Neural progenitor cell (in vitro differentiated cells): ENCODE data around the gene GALNTL6. TPM values are rescaled to one million over a fixed set of nuclear protein-coding genes. Genes with fewer than 3 reads are reported as not detected.

Experiments
- DNase-seq: peaks from one replicate; pipeline ENCODE4 v3.0.0-alpha.2; 2016; ENCODE audit warnings: low spot score
- H2AFZ ChIP-seq: fragments of 200-600 bp; sonication (generic); replicated peaks from 2 replicates; pipeline ENCODE4 v1.6.1; 2016; ENCODE audit warnings: antibody characterized with exemption
- H3F3A ChIP-seq: fragments of 200-600 bp; sonication (generic); 2 replicates; pipeline ENCODE4 v1.6.1; 2016; ENCODE audit warnings: antibody characterized with exemption, low read depth
- H3K27ac ChIP-seq: fragments of 200-600 bp; sonication (generic); 2 replicates; pipeline ENCODE4 v1.5.1; 2016; ENCODE audit warnings: mild to moderate bottlenecking
- H3K27me3 ChIP-seq: fragments of 200-600 bp; sonication (generic); 2 replicates; pipeline ENCODE4 v1.6.1; 2016; ENCODE audit warnings: mild to moderate bottlenecking, moderate library complexity
- H3K36me3 ChIP-seq: fragments of 200-600 bp; sonication (generic); 2 replicates; pipeline ENCODE4 v1.5.1; 2016
- H3K4me1 ChIP-seq: fragments of 200-600 bp; sonication (generic); 2 replicates; pipeline ENCODE4 v1.6.1; 2016; ENCODE audit warnings: mixed run types
- H3K4me2 ChIP-seq: fragments of 200-600 bp; sonication (generic); 2 replicates; pipeline ENCODE4 v1.6.1; 2016
- H3K4me3 ChIP-seq: fragments of 200-600 bp; sonication (generic); 2 replicates; pipeline ENCODE4 v1.5.1; 2016
- H3K79me2 ChIP-seq: fragments of 200-600 bp; sonication (generic); 2 replicates; pipeline ENCODE4 v1.6.1; 2016; ENCODE audit warnings: low read depth
- H3K9ac ChIP-seq: fragments of 200-600 bp; sonication (generic); 2 replicates; pipeline ENCODE4 v1.6.1; 2016
- H3K9me3 ChIP-seq: fragments of 200-600 bp; sonication (generic); 2 replicates; pipeline ENCODE4 v1.5.1; 2016; ENCODE audit warnings: low read depth
- H4K20me1 ChIP-seq: fragments of 200-600 bp; sonication (generic); 2 replicates; pipeline ENCODE4 v1.6.1; 2016; ENCODE audit warnings: low read depth
- H3K27ac Mint-ChIP-seq: 3 replicates; pipeline ENCODE4 v1.8.0; 2021; ENCODE audit warnings: mixed read lengths
- H3K27me3 Mint-ChIP-seq: 2 replicates; pipeline ENCODE4 v1.8.0; 2022; ENCODE audit warnings: low read depth, mild to moderate bottlenecking, inconsistent platforms, moderate library complexity, mixed read lengths; ENCODE audit not compliant: insufficient read depth
- H3K36me3 Mint-ChIP-seq: 3 replicates; pipeline ENCODE4 v1.8.0; 2021; ENCODE audit warnings: mixed read lengths
- H3K4me1 Mint-ChIP-seq: 3 replicates; pipeline ENCODE4 v1.8.0; 2021; ENCODE audit warnings: mixed read lengths
- H3K4me3 Mint-ChIP-seq: 3 replicates; pipeline ENCODE4 v1.8.0; 2021; ENCODE audit warnings: mild to moderate bottlenecking, moderate library complexity, mixed read lengths
- H3K9me3 Mint-ChIP-seq: 3 replicates; pipeline ENCODE4 v1.8.0; 2020; ENCODE audit warnings: mixed read lengths
- EZH2 ChIP-seq: fragments of 200-600 bp; sonication (generic); IDR thresholded peaks from 2 replicates; pipeline ENCODE4 v1.6.1; 2017; ENCODE audit warnings: antibody characterized with exemption, mild to moderate bottlenecking, moderate library complexity
- EZH2phosphoT487 ChIP-seq: fragments of 200-600 bp; sonication (generic); IDR thresholded peaks from 2 replicates; pipeline ENCODE4 v1.6.1; 2017; ENCODE audit warnings: antibody characterized with exemption
- total RNA-seq: library from RNA; depleted of rRNA; stranded (reverse); fragments of >200 nt; gene quantifications from 2 replicates; pipeline ENCODE4 v1.2.3, GENCODE V29; 2015; ENCODE audit warnings: low replicate concordance
- TF ChIP-seq, protein P1 (sequence below): fragments of 200-600 bp; sonication (generic); IDR thresholded peaks from 2 replicates; pipeline ENCODE4 v1.5.1; 2017; ENCODE audit warnings: antibody characterized with exemption, mild to moderate bottlenecking

GALNTL6 gene
- total RNA-seq, 1 donor from 2014 or later: 0.15 TPM

DNA sequence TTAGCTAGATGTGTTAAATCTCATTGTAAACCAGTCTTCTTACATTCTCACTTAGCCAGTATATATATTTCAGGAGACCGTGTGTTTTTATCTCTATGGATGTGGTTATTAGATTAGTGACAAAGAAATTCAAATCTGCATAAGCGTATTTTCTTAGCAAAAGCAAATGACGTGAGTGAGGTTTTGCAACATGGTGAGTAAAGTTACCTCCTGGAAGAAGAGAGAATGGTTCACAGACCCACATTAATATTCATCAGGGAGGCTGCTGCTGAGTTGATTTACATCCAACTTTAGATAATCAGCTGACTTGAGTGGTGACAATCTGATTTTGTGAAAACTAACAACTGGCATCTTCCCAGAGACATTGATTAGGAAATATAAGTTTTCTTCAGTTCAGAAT is 765.5 kb downstream of the GALNTL6 start:
- no peaks in the 10 kb centered on the region for H3K9me3 Mint-ChIP-seq
- Histone ChIP-seq H3K9me3 (no peaks in the 10 kb centered on the region), H2AFZ (peak overlapping the region; percentile 15), H3K4me2 (no peak overlapping the region), H3K4me1 (no peaks in the 10 kb centered on the region), H3K27ac (no peak overlapping the region), H3F3A (no peaks in the 10 kb centered on the region), H3K4me3 (no peak overlapping the region), H4K20me1 (no peaks in the 10 kb centered on the region), H3K27me3 (no peaks in the 10 kb centered on the region), H3K36me3 (no peaks in the 10 kb centered on the region), H3K79me2 (no peaks in the 10 kb centered on the region), H3K9ac (no peak overlapping the region)
- TF ChIP-seq EZH2phosphoT487 (no peak), EZH2 (no peak)
- TF ChIP-seq, protein P1, sequence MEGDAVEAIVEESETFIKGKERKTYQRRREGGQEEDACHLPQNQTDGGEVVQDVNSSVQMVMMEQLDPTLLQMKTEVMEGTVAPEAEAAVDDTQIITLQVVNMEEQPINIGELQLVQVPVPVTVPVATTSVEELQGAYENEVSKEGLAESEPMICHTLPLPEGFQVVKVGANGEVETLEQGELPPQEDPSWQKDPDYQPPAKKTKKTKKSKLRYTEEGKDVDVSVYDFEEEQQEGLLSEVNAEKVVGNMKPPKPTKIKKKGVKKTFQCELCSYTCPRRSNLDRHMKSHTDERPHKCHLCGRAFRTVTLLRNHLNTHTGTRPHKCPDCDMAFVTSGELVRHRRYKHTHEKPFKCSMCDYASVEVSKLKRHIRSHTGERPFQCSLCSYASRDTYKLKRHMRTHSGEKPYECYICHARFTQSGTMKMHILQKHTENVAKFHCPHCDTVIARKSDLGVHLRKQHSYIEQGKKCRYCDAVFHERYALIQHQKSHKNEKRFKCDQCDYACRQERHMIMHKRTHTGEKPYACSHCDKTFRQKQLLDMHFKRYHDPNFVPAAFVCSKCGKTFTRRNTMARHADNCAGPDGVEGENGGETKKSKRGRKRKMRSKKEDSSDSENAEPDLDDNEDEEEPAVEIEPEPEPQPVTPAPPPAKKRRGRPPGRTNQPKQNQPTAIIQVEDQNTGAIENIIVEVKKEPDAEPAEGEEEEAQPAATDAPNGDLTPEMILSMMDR: no peak
- H3K27ac Mint-ChIP-seq: no peak overlapping the region
- H3K27me3 Mint-ChIP-seq: no peaks in the 10 kb centered on the region
- peaks cover 9% of the 10 kb centered on the region for H3K4me1 Mint-ChIP-seq
- H3K36me3 Mint-ChIP-seq: no peaks in the 10 kb centered on the region
- H3K4me3 Mint-ChIP-seq: no peak overlapping the region
- no peak for DNase-seq

GRCh38 chr4:172584816-172585215 is 771.6 kb downstream of the GALNTL6 start:
- no peaks in the 10 kb centered on the region for H3K4me1 Mint-ChIP-seq
- Histone ChIP-seq H3K79me2 (no peaks in the 10 kb centered on the region), H3K4me2 (no peak overlapping the region), H3K27me3 (no peaks in the 10 kb centered on the region), H2AFZ (no peak overlapping the region), H3F3A (no peaks in the 10 kb centered on the region), H4K20me1 (no peaks in the 10 kb centered on the region), H3K4me1 (no peaks in the 10 kb centered on the region), H3K27ac (no peak overlapping the region), H3K9me3 (no peaks in the 10 kb centered on the region), H3K36me3 (no peaks in the 10 kb centered on the region), H3K4me3 (no peak overlapping the region), H3K9ac (no peak overlapping the region)
- no peaks in the 10 kb centered on the region for H3K9me3 Mint-ChIP-seq
- no peak for DNase-seq
- H3K4me3 Mint-ChIP-seq: no peak overlapping the region
- TF ChIP-seq EZH2phosphoT487 (no peak), EZH2 (no peak)
- TF ChIP-seq, protein P1: no peak
- no peaks in the 10 kb centered on the region for H3K27me3 Mint-ChIP-seq
- no peaks in the 10 kb centered on the region for H3K36me3 Mint-ChIP-seq
- no peak overlapping the region for H3K27ac Mint-ChIP-seq

GRCh38 chr4:172596206-172596605 is 783.0 kb downstream of the GALNTL6 start:
- H3K4me1 Mint-ChIP-seq: peaks cover 12% of the 10 kb centered on the region
- no peaks in the 10 kb centered on the region for H4K20me1 ChIP-seq
- H3K9me3 ChIP-seq: no peaks in the 10 kb centered on the region
- no peak overlapping the region for H2AFZ ChIP-seq
- no peaks in the 10 kb centered on the region for H3K79me2 ChIP-seq
- no peaks in the 10 kb centered on the region for H3K27me3 ChIP-seq
- no peak overlapping the region for H3K4me3 Mint-ChIP-seq
- H3K36me3 Mint-ChIP-seq: no peaks in the 10 kb centered on the region
- no peak overlapping the region for H3K4me3 ChIP-seq
- peaks cover 2% of the 10 kb centered on the region for H3K9me3 Mint-ChIP-seq
- DNase-seq: peak; percentile 4
- H3K4me1 ChIP-seq: peaks cover 5% of the 10 kb centered on the region
- no peak overlapping the region for H3K4me2 ChIP-seq
- no peaks in the 10 kb centered on the region for H3K27me3 Mint-ChIP-seq
- no peak overlapping the region for H3K27ac Mint-ChIP-seq
- H3K9ac ChIP-seq: no peak overlapping the region
- no peak overlapping the region for H3K27ac ChIP-seq
- no peaks in the 10 kb centered on the region for H3K36me3 ChIP-seq
- H3F3A ChIP-seq: no peaks in the 10 kb centered on the region
- TF ChIP-seq EZH2phosphoT487 (no peak), EZH2 (no peak)
- TF ChIP-seq, protein P1: peak; percentile 29

DNA sequence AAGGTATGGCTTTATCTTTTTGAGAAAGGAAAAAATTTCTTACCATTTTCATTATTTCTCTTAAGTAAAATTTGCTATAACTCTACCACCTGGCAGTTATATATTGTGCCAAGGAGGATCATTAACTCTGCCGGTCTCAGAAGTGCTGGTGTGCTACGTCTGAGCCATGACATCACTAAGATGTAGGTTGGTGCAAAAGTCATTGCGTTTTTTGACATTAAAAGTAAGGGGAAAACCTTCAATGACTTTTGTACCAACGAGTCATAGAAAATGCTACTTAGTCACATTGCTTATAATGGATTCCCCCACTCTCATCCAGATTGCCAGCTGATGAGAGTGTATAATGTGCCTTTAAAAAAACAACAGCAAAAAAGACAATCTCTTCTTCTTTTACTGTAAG is 786.4 kb downstream of the GALNTL6 start:
- Histone ChIP-seq H4K20me1 (no peaks in the 10 kb centered on the region), H3K4me1 (peaks cover 14% of the 10 kb centered on the region), H3K4me3 (no peak overlapping the region), H2AFZ (no peak overlapping the region), H3F3A (no peaks in the 10 kb centered on the region), H3K27me3 (no peaks in the 10 kb centered on the region), H3K36me3 (no peaks in the 10 kb centered on the region), H3K4me2 (no peak overlapping the region), H3K9me3 (no peaks in the 10 kb centered on the region), H3K79me2 (no peaks in the 10 kb centered on the region), H3K27ac (no peak overlapping the region), H3K9ac (no peak overlapping the region)
- Mint-ChIP-seq H3K4me1 (peaks cover 34% of the 10 kb centered on the region), H3K27ac (no peak overlapping the region), H3K4me3 (no peak overlapping the region), H3K9me3 (peaks cover 2% of the 10 kb centered on the region), H3K36me3 (no peaks in the 10 kb centered on the region), H3K27me3 (no peaks in the 10 kb centered on the region)
- TF ChIP-seq EZH2 (no peak), EZH2phosphoT487 (no peak)
- TF ChIP-seq, protein P1: no peak
- DNase-seq: no peak
